ENCODE results near the gene TMEM18.

Gene TMEM18

DNA sequence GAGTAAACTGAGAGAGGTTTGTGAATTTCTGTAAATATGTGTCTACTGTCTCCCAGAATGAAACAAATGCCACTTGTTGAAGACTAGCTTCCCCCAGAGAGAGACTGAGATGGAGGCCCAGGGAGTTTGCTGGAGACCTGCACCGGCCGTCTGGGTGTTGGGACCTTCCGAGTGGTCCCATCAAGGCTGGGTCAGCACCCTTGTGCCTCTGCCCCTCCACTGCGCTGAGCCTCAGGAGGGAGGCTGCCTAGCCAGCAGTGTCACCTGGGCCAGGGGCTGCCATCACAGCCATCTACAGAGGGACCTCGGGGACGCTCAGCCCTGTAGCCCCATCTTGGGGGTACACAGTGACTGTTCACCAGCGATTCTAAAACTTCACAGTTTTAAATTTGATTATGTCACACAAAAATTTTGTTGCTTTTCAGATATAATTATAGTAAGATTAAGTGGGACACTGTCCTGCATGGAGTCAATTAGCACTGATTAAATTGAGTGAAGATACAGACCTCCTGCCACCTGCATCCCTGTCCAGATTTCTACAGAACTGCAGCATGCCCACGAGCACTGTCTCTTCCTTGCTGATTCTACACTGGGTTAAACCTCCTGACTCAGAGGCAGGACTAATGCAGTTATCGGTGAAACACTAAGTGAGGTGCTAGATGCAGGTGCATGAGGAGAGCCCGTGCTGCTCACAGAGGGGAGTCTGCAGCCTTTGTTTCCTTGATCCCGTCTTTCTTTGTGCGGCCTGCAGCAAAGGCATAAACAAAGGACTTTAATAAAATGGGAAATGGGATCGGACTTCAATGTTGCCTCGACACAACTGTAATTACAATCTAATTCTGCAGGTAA lies 50.5 kb downstream of the TMEM18 start:
- no peak for DNase-seq (ENCODE audit: low read depth, low spot score)
- H3K36me3 ChIP-seq (ENCODE audit: control insufficient read depth, insufficient read depth, low read length), result no peaks in the 10 kb centered on the region; the same call in 1 of the 2 replicates
- no peak overlapping the region for H3K27ac ChIP-seq (ENCODE audit: low read length)
- no peaks in the 10 kb centered on the region for H3K9me3 ChIP-seq (ENCODE audit: control insufficient read depth, insufficient read depth, low read length)
- no peak overlapping the region for H3K4me3 ChIP-seq (ENCODE audit: low read length)
- H3K27me3 ChIP-seq (ENCODE audit: control insufficient read depth, insufficient read depth, low read length), result no peaks in the 10 kb centered on the region
- no CpG with 5 or more reads among the region's 14 CpGs for WGBS (ENCODE audit: insufficient coverage, insufficient read length)
- H3K4me1 ChIP-seq (ENCODE audit: control insufficient read depth, insufficient read depth, low read length), result no peaks in the 10 kb centered on the region; the same call in 1 of the 2 replicates

DNA sequence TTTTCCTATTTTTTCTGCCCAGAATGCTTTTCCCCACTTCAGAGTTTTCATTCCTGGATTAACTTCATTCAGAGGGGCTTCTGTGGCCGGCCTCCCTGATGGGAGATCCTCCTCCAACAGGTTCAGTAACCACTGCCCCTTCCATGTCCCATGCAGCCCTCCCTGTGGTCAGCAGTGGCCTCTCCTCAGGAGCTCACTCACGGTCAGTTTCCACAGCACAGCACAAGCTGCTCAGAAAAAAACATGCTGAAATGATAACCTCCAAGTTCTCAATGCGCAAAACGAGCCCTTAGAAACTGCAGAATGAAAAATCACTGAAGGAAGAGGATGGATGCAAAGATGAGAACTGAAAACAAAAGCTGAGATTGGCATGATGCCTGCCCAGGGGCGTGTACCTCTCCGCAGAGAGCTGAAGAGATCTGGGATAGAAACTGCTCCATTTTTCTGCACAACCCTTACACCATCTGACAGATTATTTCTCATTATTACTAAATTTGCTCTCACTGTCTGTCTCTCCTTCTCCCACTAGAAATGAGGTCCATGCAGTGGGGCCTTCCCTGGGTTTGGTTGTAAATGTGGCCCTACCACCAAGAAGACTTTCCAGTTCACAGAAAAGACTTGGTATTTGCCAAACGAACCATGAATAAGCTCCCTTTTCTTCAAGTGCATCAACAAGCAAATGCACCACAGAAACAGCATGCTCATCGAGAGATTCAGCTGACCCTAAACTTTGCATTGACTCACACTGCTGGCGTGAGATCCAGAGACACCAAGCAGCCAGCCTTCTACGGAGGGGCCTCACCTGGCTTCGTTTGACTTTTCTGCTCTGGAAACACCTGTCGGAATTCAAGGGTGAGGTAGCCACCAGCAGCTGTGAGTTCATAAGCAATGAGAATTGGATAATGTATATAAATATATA lies 51.5 kb downstream of the TMEM18 start:
- no peaks in the 10 kb centered on the region for H3K27me3 ChIP-seq (ENCODE audit: control insufficient read depth, insufficient read depth, low read length)
- H3K36me3 ChIP-seq (ENCODE audit: control insufficient read depth, insufficient read depth, low read length), result no peaks in the 10 kb centered on the region; the same call in 1 of the 2 replicates
- DNase-seq (ENCODE audit: low read depth, low spot score), result no peak
- H3K27ac ChIP-seq (ENCODE audit: low read length), result no peak overlapping the region
- WGBS (ENCODE audit: insufficient coverage, insufficient read length), result no CpG with 5 or more reads among the region's 12 CpGs
- no peak overlapping the region for H3K4me3 ChIP-seq (ENCODE audit: low read length)
- no peaks in the 10 kb centered on the region; the same call in 1 of the 2 replicates for H3K4me1 ChIP-seq (ENCODE audit: control insufficient read depth, insufficient read depth, low read length)
- no peaks in the 10 kb centered on the region for H3K9me3 ChIP-seq (ENCODE audit: control insufficient read depth, insufficient read depth, low read length)

DNA sequence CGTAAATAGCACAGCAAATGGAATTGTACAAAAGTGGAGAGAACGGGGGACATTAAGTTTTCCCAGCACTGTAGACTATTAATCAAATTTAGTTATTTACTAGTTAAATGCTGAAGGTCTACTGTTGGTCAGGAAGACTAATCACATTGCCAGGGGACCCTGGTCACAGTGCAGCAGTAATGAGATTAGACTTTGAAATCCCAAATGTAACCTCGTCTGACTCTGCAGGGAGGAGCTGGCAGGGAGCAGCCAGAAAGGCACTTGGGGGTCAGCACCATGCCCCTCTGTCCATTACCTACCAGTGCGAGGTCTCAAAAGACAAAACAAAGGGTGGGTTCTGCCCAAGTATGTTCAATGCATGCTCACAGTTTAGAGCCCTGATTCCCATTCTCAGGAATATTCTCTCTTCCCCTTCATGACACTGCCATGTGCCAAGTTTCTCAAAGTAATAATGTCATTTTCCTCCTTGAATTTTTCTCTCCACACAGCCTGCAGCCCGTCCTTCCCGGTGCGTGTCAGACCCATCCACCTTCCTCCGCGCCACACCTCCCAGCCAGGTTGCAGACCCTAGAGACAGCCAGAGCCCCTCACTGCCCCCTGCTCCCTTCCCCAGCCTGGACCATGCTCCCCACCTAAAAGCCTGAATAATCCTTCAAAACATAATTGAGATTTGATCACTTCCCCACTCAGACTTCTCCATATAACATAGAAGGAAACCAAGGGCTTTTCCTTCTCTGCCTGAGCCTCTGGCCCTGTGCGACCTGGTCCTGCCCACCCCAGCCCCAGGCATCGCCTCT lies 52.5 kb downstream of the TMEM18 start:
- Histone ChIP-seq H3K27me3 (ENCODE audit: control insufficient read depth, insufficient read depth, low read length) (no peaks in the 10 kb centered on the region), H3K36me3 (ENCODE audit: control insufficient read depth, insufficient read depth, low read length) (no peaks in the 10 kb centered on the region; the same call in 1 of the 2 replicates), H3K4me1 (ENCODE audit: control insufficient read depth, insufficient read depth, low read length) (no peaks in the 10 kb centered on the region; the same call in 1 of the 2 replicates), H3K27ac (ENCODE audit: low read length) (no peak overlapping the region), H3K9me3 (ENCODE audit: control insufficient read depth, insufficient read depth, low read length) (no peaks in the 10 kb centered on the region), H3K4me3 (ENCODE audit: low read length) (no peak overlapping the region)
- DNase-seq (ENCODE audit: low read depth, low spot score), result no peak
- no CpG with 5 or more reads among the region's 11 CpGs for WGBS (ENCODE audit: insufficient coverage, insufficient read length)

DNA sequence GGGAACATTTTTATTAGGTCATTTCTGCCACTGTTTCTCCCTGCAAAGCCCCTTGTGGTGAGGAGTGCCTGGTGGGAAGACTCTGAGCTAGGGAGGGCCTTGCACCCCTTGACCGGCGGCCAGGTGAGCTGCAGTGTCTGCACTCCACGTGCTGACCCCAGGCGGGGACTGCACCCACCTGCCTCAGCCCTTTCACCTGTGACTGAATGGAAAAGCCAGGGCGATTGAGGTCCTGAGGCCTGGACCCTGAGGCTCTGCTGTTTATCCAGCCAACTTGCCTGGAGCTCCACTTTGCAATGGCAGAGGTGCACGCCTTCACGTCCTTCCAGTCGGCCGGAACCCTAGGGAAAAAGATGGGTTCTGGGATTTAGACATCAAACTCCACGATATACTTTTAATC lies 53.1 kb downstream of the TMEM18 start:
- WGBS (ENCODE audit: insufficient coverage, insufficient read length), result no CpG with 5 or more reads among the region's 10 CpGs
- H3K36me3 ChIP-seq (ENCODE audit: control insufficient read depth, insufficient read depth, low read length), result no peaks in the 10 kb centered on the region; the same call in 1 of the 2 replicates
- H3K4me3 ChIP-seq (ENCODE audit: low read length), result no peak overlapping the region
- no peaks in the 10 kb centered on the region for H3K27me3 ChIP-seq (ENCODE audit: control insufficient read depth, insufficient read depth, low read length)
- DNase-seq (ENCODE audit: low read depth, low spot score), result no peak
- no peaks in the 10 kb centered on the region for H3K9me3 ChIP-seq (ENCODE audit: control insufficient read depth, insufficient read depth, low read length)
- no peaks in the 10 kb centered on the region; the same call in 1 of the 2 replicates for H3K4me1 ChIP-seq (ENCODE audit: control insufficient read depth, insufficient read depth, low read length)
- no peak overlapping the region for H3K27ac ChIP-seq (ENCODE audit: low read length)

DNA sequence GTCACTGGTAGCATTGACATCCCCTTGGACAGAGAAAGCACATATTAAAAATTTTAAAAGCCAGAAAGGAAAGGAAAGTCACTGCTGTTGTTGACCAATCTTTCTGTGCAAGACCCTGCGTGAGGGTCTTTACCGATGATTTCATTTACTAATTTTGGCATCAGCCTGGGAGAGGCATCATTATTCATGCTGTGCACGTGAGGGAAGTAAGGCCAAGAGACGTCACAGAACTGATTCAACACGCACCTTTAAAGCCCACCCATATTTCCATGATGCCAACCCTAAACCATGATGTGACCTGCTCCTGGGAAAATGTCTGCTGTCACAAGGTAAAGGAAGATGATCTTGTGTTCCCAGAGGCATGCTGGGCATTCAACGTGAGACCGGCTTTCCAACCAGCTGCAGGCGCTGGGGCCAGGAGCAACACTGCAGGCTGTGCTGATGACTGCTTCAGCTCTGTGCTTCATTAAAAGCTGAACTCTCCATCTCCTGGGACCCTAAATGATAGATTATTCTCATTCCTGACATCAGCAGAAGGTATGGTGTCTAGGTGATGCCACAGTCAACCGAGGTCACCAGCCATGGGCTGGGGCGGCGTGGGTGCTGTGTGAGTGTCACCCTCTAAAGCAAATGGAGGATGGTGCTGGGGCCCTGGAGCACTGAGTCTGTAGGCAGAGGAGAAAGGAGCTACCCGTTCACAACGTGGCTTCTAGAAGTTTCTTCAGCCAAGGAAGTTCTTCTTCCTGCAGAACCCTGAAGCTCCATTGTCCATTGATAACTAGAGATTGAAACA lies 53.9 kb downstream of the TMEM18 start:
- H3K9me3 ChIP-seq (ENCODE audit: control insufficient read depth, insufficient read depth, low read length), result no peaks in the 10 kb centered on the region
- H3K27me3 ChIP-seq (ENCODE audit: control insufficient read depth, insufficient read depth, low read length), result no peaks in the 10 kb centered on the region
- no peak overlapping the region for H3K27ac ChIP-seq (ENCODE audit: low read length)
- no CpG with 5 or more reads among the region's 13 CpGs for WGBS (ENCODE audit: insufficient coverage, insufficient read length)
- H3K36me3 ChIP-seq (ENCODE audit: control insufficient read depth, insufficient read depth, low read length), result no peaks in the 10 kb centered on the region; the same call in 1 of the 2 replicates
- DNase-seq (ENCODE audit: low read depth, low spot score), result no peak
- no peak overlapping the region for H3K4me3 ChIP-seq (ENCODE audit: low read length)
- H3K4me1 ChIP-seq (ENCODE audit: control insufficient read depth, insufficient read depth, low read length), result no peaks in the 10 kb centered on the region; the same call in 1 of the 2 replicates

DNA sequence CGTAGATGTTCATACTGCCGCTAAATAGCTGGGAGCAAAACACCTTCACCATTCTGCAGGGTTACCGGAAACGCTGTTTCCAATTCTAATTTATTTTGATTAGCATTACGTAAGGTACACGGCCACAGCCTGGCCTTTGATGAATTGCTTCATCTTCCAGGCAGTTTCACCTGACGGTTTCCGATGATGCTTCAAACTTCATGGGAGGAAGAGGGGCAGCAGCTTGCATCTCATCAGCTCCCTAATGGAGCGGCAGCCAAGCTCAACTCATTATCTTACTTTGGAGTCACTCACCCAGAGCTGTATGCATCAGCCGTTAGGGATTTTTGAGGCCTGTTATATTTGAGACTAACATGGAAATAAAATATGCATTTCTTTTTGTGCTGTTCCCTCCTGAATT lies 54.8 kb downstream of the TMEM18 start:
- no peak overlapping the region for H3K4me3 ChIP-seq (ENCODE audit: low read length)
- no peaks in the 10 kb centered on the region; the same call in 1 of the 2 replicates for H3K4me1 ChIP-seq (ENCODE audit: control insufficient read depth, insufficient read depth, low read length)
- H3K27me3 ChIP-seq (ENCODE audit: control insufficient read depth, insufficient read depth, low read length), result no peaks in the 10 kb centered on the region
- H3K9me3 ChIP-seq (ENCODE audit: control insufficient read depth, insufficient read depth, low read length), result no peaks in the 10 kb centered on the region
- no CpG with 5 or more reads among the region's 10 CpGs for WGBS (ENCODE audit: insufficient coverage, insufficient read length)
- H3K36me3 ChIP-seq (ENCODE audit: control insufficient read depth, insufficient read depth, low read length), result no peaks in the 10 kb centered on the region; the same call in 1 of the 2 replicates
- DNase-seq (ENCODE audit: low read depth, low spot score), result no peak
- no peak overlapping the region for H3K27ac ChIP-seq (ENCODE audit: low read length)

DNA sequence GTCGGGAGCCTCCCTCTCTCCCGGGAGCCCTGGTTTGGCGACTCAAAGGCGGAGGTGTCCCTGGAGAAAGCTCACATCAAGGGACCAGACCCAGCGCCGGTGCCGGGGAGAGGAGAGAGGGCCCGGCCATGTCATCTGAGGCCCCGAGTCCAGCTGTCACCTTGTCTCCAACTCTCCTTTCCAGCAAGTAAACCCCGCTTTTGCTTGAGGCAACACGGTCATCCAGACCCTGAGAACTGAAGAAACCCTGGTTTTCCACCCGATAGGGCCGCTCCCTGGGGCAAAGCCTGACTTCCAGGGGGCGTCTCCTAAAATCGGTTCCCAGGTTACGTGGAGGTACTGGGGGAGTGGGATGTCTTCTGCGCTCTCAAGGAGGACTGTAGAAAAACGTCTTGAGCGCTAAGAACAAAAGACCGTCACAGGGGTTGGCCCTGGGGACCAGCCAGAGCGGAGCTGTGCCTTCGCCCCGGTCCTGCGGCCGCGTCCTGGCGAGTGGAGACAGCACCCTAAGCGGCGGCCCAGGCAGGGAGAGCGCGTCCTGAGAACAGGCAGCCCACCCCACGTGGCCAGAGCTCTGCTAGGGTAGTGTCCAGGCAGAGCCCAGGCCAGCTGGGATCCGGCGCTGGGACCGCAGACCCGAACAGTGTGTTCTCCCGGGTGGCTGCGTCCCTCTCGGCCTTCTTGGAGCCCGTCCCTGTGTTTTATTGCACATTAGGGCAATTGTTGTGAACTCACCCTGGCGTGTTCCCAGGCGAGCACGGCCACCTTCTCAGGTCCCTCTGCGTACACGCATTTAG lies 55.7 kb downstream of the TMEM18 start:
- H3K9me3 ChIP-seq (ENCODE audit: control insufficient read depth, insufficient read depth, low read length), result no peaks in the 10 kb centered on the region
- WGBS (ENCODE audit: insufficient coverage, insufficient read length), result no CpG with 5 or more reads among the region's 45 CpGs
- H3K27ac ChIP-seq (ENCODE audit: low read length), result no peak overlapping the region
- H3K36me3 ChIP-seq (ENCODE audit: control insufficient read depth, insufficient read depth, low read length), result no peaks in the 10 kb centered on the region; the same call in 1 of the 2 replicates
- no peaks in the 10 kb centered on the region; the same call in 1 of the 2 replicates for H3K4me1 ChIP-seq (ENCODE audit: control insufficient read depth, insufficient read depth, low read length)
- no peak for DNase-seq (ENCODE audit: low read depth, low spot score)
- no peak overlapping the region for H3K4me3 ChIP-seq (ENCODE audit: low read length)
- no peaks in the 10 kb centered on the region for H3K27me3 ChIP-seq (ENCODE audit: control insufficient read depth, insufficient read depth, low read length)

DNA sequence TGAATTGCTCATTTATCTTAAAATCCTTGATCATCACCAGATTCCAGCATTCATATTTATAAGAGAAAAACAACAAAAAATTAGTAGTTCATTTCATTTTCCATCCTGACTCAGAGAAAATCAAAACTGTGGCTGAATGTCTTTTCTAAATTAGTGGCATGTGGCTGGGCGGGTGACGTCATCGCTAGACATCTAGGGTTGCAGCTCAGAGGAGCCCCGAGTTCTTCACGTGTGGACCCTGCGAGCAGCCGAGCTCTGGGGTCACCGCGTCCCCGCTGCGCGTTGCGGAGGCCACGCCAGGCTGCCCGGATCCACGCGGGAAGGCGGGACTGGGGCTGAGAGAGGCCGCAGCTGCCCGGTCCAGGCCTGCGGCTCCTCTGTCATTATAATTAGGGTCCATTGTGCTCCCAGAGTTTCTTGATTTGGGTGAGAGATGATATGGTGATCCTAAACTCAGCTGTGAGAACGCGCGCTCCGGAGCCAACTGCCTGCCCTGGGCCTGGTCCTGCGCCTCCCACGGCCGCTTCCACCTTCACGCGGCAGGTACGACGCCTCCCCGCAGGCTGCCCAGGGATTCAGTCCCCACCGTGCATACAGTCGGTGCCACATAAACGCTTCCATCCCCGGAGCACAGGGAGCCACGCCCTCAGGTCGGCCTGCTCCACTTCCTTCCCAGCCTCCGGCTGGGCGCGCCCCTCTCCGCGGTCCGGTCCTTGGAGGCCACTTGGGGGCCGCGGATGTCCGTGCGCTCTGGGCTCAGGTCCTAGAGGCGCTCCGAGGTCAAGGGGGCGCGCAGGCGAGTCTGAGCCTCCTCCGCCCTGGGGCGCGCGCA lies 56.5 kb downstream of the TMEM18 start:
- no CpG with 5 or more reads among the region's 58 CpGs for WGBS (ENCODE audit: insufficient coverage, insufficient read length)
- no peaks in the 10 kb centered on the region; the same call in 1 of the 2 replicates for H3K4me1 ChIP-seq (ENCODE audit: control insufficient read depth, insufficient read depth, low read length)
- H3K27ac ChIP-seq (ENCODE audit: low read length), result no peak overlapping the region
- H3K4me3 ChIP-seq (ENCODE audit: low read length), result no peak overlapping the region
- no peaks in the 10 kb centered on the region for H3K36me3 ChIP-seq (ENCODE audit: control insufficient read depth, insufficient read depth, low read length)
- H3K9me3 ChIP-seq (ENCODE audit: control insufficient read depth, insufficient read depth, low read length), result no peaks in the 10 kb centered on the region
- no peaks in the 10 kb centered on the region for H3K27me3 ChIP-seq (ENCODE audit: control insufficient read depth, insufficient read depth, low read length)
- no peak for DNase-seq (ENCODE audit: low read depth, low spot score)

Data from iPS DF 6.9 (cell line).